ENCODE results near the gene SLC9A3.
"Not testable (repeated sequence)": the region's sequence is repeated elsewhere in the genome, so short reads cannot be mapped to it uniquely, and the experiment has no call there.

SLC9A3 gene

DNA sequence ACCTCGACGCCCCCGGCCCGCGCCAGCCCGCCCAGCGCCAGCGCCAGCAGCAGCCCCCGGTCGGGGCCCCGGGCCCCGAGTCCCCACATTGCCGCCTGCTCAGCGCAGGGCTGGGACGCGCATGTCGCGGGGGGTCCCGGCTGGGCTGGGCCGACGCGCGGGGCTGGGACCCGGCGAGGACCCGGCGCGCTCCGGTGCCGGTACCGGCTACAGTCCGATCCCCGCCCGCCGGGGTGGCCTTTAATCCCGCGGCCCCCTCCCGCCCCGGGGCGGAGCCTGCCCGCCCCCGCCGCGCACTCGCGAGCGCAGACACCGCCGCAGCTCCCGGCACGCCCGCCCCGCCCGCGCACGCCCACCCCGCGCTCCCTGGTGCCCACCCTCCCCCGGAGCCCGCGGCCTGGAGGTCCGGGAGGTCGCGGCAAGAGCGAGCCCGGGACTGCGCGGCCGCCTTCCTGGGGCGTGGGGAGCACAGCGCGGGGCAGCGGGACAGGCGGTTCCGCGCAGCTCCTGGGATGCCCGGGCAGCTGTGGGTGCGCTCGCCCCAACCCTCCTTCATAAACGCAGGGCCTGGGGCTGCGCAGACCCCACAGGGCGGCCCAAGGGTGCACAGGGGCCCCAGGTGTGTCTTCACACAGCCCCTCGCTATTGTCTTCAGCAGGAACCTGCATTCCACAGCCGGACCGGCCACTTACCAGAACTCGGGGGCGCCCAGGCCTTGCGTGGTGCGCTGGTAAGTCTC lies at the start of gene SLC9A3:
SLC9A3 (minus strand) TSS at position 216 of the 739 bp plus-strand sequence.
- DNase-seq, result no peak

DNA sequence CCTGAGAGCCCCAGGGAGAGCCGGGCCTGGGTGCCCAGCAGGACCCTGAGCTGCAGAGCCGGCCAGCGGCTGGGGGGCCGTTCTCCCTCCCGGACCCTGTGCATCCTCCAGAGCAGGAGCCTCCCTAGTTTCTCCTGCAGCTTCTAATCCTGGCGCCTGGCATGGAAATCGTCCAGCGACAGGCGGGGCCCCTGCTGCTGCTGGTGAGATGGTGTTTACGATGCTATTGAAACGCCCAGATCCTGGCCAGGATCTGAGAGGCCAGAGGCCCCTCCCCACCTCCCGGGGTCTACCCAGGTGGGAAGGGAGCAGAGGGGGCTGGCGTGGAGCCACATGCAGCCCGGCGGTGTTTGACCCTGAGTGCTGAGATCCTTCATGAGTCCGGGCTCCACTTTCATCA lies 49.7 kb upstream of the SLC9A3 start:
- DNase-seq, result no peak

- no peak for DNase-seq
These were observed 49.0 kb upstream of the SLC9A3 start for GRCh38 chr5:573206-573605.

DNA sequence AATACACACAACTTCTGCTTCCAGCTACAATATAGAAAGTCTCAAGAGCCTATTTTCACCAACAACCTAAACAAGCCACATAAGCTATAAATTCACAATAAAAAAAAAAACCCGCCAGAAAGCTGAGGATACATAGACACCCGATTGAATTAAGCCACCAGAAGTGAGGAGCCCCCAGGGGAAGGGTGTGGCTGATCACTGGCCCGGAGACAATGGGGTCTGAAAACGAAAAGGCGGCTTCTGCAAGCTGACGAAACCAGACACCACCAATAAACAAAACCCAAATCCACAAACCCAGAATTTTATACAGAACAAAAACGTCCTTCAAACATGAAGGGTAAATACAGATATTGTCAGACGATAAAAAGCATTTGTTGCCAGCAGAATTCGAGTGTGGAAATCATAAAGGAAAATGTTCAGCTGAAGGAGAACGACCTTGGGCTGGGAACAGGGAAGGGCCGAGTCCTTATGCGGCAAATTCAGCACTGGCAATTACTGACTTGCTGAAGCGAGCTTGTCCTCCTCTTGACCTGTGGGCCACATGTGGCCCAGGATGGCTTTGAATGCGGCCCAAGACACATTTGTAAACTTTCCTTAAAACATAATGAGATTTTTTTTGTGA lies 48.3 kb upstream of the SLC9A3 start:
- no peak for DNase-seq

DNA sequence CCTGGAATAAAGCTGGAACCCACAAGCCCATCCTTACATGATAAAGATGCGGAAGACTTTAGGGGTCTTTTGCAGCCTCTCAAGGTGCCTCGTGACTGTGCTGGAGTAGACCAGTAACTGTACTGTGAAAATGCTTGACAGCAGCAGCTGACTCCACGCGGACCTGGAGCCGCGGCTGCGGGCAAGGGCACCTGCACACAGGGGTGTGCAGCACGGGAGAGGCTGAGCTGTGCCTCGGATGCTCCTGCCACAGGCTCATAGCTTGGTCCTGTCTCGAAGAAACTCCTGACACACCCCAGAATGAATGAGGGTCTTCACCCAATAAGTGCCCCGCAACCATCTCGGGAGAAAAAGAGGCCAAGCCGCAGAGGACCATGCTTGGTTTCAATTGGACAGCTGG lies 47.5 kb upstream of the SLC9A3 start:
- no peak for DNase-seq

GRCh38 chr5:570886-571285 lies 46.6 kb upstream of the SLC9A3 start:
- no peak for DNase-seq

GRCh38 chr5:570446-570845 lies 46.2 kb upstream of the SLC9A3 start:
- DNase-seq, result no peak

DNA sequence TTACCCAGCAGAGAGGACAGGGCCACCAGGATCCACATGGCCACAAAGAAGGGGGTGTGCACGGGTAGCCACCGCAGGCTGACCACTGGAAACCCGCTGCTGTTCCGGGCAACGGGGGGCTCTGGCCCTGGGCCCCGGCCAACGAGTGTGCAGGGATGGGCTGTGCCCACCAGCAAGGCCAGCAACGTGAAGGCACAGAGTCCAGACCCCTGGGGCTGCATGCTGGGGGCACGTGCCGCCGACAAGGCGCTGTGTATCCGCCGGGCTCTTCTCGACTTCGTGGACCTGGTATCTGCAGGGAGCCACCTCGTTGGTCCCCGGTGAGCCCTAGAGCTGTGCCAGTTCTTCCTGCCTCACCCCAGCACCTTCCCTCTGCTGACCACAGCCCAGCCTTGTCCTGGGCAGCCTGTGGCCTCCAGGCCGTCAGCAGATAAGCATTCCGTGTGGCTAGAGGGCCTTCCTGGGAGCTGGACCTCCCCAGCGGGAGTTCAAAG lies 45.7 kb upstream of the SLC9A3 start:
- DNase-seq, result no peak

DNA sequence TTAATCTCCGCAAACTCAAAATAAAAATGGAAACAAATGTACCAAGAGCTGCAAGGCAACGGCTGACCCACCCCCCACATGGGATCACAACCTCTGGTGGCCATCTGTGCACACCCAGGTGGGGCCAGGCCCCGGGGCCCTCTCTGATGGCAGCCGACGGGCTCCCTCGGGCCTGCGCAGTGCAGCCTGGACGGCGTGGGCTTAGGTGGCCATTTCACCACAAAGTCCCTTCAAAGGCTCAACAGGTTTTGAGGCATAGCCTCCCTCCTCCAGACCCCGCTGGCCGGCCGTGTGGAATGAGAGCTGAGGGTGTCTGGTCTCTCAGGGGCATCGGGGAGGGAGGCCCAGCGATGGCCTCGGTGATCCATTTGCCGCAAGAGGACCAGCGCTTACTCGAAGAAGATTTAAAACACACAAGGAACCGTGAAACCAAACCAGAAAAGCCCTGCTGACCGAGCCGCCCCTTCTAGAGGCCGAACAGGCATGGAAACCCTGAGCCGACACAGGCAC lies 45.2 kb upstream of the SLC9A3 start:
- no peak for DNase-seq

DNA sequence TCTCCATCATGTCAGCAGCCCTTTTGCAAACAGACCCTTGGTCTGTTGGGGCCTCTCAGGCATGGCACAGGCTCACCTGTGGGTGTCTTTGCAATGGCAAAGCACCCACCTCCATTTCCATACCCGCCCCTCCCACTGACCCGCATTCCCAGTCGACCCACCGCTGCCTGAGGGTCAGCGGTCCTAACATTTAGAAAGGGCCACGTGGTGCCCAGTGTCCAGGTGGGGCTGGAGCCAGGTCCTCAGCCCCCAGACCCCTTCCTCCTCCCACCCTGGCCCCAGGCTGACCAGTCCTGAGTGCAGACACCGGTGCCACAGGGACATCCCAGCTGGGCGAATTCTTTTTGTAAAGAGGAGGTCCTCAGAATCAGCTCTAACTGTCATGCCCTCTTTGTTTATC lies 44.6 kb upstream of the SLC9A3 start:
- no peak for DNase-seq

- no peak for DNase-seq
These were observed 44.0 kb upstream of the SLC9A3 start for GRCh38 chr5:568061-568781.

DNA sequence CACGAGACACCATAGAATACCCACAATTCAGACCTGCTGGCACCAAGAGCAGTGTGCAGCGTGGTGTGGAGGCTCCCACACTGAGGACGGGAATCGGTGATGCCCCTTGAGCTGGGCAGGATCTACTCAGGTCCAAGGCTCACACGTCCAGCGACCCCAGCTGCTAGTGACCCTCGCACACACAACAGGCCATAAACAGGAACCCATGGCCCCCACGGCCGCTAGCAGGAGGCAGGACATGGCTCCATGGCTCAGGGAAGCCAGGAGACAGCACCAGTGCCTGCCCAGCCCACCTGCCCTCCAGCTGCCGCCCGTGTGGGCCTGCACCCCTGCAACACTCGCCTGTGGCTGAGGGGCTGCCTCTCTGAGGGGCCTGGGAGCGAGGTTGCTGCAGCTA lies 43.4 kb upstream of the SLC9A3 start:
- no peak for DNase-seq

DNA sequence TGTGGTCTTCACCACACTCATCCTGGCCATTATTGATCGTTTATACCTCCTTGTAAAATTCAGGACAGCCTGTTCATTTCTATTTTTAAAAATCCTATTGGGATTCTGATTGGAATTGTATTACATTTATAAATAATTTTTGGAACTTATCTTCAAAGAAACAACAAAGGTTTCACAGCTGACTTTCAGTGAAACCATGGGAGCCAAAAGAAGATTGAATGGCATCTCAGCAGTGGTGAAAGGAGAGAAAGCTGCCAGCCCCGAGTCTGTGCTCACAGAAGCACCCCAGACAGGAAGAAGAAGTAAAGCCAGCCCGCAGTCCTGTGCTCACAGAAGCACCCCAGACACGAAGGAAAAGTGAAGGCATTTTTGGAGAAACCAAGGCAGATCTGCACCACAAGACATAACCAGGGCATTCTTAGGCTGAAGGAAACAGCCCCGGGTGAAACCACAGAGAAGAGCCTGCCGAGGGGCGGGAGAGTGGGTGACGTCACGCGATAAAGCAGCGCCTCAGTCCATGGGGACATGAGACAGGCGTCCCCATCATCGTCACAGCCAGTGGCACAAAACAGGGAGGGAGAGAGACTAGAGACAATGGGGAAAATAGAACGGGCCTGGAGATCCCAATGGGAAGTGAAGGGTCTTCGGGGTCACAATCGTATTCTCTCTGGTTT lies 42.5 kb upstream of the SLC9A3 start:
- no peak for DNase-seq

GRCh38 chr5:565782-566440 lies 41.7 kb upstream of the SLC9A3 start:
- DNase-seq, result no peak

GRCh38 chr5:561408-561807 lies 37.2 kb upstream of the SLC9A3 start:
- DNase-seq, result no peak

DNA sequence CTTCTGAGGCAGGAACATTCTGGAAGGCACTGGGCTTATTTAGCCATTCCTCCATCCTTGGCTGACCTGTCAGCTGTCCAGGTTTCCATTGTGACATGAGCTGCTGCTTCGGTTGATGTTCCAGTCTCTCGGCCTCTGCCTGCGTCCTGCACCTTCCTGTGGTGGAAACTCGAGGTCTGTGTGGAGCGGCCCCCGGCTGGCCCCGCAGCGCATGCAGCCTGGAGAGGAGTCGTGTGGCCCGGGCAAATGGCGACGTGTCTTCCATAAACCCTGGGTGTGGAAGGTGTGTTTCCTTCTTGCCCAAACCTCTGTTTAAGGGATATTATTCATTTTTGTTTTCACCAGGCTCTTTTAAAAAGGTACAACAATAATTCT lies 36.5 kb upstream of the SLC9A3 start:
- no peak for DNase-seq

DNA sequence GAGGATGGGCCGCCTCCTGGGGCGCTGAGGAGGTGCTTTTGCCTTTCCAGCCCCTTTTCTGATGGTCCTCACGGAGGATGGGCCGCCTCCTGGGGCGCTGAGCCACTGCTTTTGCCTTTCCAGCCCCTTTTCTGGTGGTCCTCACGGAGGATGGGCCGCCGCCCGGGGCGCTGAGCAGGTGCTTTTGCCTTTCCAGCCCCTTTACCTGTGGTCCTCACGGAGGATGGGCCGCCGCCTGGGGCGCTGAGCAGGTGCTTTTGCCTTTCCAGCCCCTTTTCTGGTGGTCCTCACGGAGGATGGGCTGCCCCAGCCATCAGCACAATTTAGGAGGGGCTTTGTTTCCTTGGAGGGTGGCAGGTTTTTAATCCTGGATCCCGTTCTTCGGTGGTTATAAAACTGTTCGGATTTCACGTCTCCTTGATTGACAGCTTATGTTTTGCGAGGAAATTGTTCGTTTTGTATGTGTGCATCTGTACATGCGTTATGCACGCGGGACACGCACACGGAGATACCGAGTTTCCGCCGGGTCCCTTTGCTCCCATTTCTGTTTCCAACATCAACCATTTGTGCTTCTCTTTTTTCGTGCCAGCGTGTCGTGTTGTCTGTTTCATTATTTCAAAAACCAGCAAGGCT lies 34.7 kb upstream of the SLC9A3 start:
- DNase-seq, result no peak

DNA sequence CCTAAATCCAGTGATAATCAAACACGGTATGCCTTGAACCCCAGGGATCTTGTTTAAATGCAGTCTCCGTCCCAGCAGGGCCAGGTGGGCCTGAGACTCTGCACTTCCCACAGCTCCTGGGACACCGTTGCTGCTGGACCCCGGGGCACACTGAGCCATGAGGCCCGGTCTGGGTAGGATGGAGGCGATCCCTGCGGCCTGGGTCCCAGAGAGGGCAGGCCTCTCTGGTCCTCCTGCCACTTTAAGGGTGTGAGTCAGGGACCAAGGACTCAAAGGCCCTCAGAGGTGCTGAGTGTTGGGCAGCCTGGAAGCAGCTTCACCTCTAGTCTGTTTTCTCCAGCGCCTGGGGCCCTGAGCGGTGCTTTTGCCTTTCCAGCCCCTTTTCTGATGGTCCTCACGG lies 34.1 kb upstream of the SLC9A3 start:
- DNase-seq, result no peak

DNA sequence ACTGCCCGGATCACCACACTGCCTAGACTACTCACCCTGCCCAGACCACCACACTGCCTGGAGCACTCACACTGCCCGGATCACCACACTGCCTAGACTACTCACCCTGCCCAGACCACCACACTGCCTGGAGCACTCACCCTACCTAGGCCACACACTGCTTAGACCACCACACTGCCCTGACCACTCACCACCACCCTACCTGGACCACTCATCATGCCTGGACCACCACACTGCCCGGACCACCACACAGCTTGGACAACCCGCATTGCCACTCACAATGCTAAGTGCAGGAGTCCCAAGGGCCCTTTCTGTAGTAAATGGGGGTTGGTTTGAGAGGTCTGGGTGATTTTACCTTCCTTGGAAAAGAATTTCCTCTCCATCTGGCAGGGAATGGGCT lies 33.7 kb upstream of the SLC9A3 start:
- not testable (repeated sequence) for DNase-seq

- no peak for DNase-seq
These were observed 32.7 kb upstream of the SLC9A3 start for GRCh38 chr5:556909-557441.

- no peak for DNase-seq
These were observed 30.9 kb upstream of the SLC9A3 start for GRCh38 chr5:555058-555623.
